AG09319 (cell line): ENCODE data around the gene RPL29.
"Not testable (repeated sequence)": the region's sequence is repeated elsewhere in the genome, so short reads cannot be mapped to it uniquely, and the experiment has no call there.

Experiments used
- DNase-seq: peaks from one replicate; pipeline ENCODE4 v3.0.0-alpha.2; 2010; ENCODE audit warnings: low read depth; ENCODE audit errors: extremely low read depth
- TF ChIP-seq, protein P1 (sequence below): IDR thresholded peaks from 2 replicates; pipeline ENCODE4 v1.5.1; 2011; ENCODE audit warnings: low read depth, mild to moderate bottlenecking, inconsistent platforms, low read length, moderate library complexity

RPL29 gene

DNA sequence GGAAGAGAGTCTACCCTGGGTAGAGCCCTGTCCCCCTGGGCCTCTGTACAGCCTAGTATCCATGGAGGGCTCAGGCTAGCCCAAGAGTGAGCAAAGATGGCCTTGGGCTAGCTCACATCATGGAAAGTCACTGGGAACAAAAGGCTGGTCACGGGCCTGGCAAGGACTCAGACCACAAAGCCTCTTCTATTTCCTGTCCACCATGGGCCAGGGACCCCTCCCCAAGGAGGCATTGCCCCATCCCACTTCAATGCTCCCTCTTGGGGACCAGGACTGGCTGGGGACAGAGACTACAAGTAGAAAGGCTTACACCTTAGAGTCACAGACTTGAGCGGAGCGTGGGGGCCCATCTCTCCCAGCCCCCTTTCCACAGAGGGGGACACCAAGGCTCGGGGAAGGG lies 43.7 kb upstream of the RPL29 start:
- DNase-seq, result no peak
- TF ChIP-seq, protein P1, sequence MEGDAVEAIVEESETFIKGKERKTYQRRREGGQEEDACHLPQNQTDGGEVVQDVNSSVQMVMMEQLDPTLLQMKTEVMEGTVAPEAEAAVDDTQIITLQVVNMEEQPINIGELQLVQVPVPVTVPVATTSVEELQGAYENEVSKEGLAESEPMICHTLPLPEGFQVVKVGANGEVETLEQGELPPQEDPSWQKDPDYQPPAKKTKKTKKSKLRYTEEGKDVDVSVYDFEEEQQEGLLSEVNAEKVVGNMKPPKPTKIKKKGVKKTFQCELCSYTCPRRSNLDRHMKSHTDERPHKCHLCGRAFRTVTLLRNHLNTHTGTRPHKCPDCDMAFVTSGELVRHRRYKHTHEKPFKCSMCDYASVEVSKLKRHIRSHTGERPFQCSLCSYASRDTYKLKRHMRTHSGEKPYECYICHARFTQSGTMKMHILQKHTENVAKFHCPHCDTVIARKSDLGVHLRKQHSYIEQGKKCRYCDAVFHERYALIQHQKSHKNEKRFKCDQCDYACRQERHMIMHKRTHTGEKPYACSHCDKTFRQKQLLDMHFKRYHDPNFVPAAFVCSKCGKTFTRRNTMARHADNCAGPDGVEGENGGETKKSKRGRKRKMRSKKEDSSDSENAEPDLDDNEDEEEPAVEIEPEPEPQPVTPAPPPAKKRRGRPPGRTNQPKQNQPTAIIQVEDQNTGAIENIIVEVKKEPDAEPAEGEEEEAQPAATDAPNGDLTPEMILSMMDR, result no peak

DNA sequence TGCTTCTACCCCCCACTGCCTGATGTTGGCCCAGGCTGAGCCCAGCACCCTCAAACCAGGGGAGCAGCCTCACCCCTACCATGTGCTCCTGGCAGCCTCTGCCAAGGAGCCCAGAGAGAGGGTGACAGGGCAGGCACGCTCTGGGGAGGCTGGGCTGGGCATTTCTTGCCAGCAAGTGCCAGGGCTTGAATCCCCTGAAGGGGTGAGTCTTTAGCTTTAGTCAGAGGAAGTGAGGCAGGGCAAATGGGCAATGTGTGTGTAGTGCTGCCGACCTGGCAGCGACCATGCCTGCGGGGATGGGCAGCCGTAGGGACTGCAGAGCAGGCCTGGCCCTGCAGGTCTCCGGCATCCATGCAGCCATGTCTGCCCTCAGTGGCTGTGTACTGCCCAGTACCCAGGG lies 42.5 kb upstream of the RPL29 start:
- DNase-seq, result no peak
- TF ChIP-seq, protein P1, result no peak

DNA sequence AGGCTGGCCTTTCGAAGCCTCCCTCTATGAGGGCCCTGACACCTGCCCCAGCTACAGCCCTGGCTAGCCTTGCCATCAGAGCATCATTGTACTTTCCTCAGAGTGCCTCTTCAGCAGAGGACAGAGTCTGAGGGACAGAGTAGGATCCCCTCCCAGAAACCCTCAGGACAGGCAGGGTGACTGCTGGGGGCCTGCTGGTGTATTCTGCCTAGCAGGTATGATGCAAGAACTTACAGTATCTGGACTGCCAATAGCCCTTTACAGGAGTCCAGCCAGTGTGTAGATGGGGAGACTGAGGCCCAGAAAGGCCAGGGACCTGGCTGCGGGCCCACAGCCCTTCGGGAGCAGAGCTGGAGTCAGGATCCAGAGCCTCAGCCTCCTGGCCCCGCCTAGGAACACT lies 41.6 kb upstream of the RPL29 start:
- no peak for DNase-seq
- TF ChIP-seq, protein P1, result no peak

DNA sequence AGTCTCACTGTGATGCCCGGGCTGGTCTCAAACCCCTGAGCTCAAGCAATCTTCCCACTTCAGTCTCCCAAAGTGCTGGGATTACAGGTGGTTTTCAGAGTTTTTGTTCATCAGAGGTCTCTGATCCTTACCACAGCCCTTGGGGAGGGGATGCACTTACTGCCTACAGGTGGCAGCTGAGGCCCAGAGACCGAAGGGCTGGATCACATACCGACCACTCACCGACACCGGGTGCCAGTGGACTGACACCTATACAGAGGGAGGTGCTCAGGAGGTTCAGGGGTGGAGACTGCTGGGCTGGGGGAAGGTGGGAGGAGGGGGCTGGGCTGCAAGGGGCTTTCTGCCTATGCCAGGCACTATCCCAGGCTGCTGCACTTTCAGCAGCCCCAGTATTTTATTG lies 41.1 kb upstream of the RPL29 start:
- TF ChIP-seq, protein P1, result no peak
- DNase-seq, result no peak

DNA sequence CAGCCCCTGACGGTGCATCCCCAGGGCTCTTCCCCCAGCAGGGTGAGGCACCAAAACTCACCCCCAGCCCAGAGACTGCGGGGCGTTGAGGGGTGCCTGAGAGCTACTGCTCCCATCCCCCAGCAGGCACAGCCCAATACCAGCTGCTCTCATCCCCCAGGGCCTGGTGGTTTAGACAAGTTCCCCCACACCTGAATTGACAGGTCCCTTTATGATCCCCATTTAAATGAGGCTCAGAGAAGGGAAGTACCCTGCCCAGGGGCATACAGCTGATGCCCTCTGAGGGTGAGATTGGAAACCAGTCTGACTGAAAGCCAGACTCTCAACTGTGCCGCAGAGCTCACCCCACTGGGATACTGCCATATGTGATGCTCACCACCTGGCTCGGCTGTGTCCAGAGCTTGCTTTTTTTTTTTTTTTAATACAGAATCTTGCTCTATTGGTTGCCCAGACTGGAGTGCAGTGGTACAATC lies 40.6 kb upstream of the RPL29 start:
- TF ChIP-seq, protein P1, result no peak

DNA sequence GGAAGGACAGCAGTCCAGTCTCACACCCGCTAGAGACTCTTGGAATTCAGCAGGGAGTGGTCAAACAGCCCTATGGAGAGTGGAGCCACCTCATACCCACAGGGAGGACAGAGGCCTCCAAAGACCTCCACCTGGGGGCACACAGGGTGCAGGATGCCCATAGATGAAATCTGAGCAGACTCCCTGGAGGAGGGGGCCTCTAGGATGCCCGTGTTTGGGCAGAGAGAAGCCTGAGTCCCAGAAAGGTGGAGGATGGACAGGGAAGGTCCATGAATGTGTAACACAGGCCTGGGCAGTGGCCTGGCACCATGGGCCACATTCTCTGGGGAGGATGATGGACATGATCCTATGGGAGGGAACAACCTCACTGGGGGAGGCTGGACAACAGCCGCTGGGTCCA lies 39.0 kb upstream of the RPL29 start:
- TF ChIP-seq, protein P1, result no peak
- no peak for DNase-seq

More for the DNA sequence above, 40.6 kb upstream of the RPL29 start:
- DNase-seq, result no peak

DNA sequence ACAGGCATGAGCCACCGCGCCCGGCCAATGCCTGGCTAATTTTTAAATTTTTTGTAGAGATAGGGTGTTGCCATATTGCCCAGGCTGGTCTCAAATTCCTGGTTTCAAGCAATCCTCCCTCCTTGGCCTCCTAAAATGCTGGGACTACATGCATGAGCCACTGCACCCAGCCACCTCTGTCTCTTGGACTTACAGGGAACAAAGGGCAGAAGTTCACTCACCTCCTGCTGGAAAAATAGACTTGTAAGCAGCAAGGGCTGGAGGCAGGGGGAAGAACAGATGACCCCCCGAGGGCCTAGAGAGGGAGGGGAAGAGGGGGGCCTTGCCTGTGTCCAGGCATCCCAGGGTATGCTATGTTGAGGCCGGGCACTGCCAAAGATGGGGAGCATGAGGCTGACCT lies 38.5 kb upstream of the RPL29 start:
- TF ChIP-seq, protein P1, result no peak
- no peak for DNase-seq

DNA sequence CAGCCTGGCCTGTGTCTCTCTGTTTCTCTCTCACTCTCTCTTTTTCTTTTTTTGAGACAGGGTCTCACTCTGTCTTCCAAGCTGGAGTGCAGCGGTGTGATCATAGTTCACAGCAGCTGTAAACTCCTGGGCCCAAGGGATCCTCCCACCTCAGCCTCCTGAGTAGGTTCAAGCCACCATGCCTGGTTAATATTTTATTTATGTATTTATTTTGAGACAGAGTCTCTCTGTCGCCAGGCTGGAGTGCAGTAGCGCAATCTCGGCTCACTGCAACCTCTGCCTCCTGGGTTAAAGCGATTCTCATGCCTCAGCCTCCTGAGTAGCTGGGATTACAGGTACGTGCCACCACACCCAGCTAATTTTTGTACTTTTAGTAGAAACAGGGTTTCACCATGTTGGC lies 38.1 kb upstream of the RPL29 start:
- DNase-seq, result not testable (repeated sequence)
